NOMO-1 treated with dmso at 0.1 percent for 144 hours (cell line): ENCODE measurements around the gene PRR35.
"Not testable (repeated sequence)": the region's sequence is repeated elsewhere in the genome, so short reads cannot be mapped to it uniquely, and the experiment has no call there.

Source experiments
- DNase-seq: peaks from one replicate; lab custom pipeline; 2025; ENCODE audit not compliant: unreplicated experiment; lab: John Stamatoyannopoulos, UW

The PRR35 gene

DNA sequence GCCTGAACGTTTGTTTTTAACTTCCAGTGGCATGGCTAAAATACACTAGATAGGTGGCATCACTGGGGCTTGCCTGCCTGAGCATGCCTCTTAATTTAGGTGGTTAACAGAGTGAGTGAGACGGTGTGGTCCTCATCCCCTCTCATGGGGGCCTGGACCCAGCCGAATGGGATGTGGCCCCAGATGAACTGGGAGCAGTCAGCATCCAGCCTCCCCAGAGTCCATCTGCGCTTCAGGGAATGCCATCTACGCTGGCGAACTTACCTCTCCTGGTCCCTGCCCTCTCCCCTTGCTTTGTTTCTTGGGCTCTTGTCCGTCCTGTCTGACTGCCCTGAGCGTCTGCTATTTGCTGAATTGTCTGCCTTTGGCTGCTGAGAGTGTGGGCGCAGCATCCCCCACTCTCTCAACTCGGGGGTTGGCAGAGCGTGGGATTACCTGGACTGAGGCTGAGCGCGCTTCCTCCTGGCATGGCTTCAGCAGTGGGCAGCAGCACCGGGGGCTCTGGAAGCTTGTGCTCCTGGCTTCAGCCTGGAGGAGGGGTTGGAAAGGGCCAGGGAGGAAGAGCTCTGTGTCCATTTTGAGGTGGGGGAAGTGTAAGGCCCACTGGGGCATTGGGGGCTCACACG is 31.8 kb downstream of the PRR35 start:
- no peak for DNase-seq

- DNase-seq = peak; percentile 94
Measured at GRCh38 chr16:592518-593306, 32.5 kb downstream of the PRR35 start.

- no peak for DNase-seq
Measured at GRCh38 chr16:593406-593805, 33.2 kb downstream of the PRR35 start.

DNA sequence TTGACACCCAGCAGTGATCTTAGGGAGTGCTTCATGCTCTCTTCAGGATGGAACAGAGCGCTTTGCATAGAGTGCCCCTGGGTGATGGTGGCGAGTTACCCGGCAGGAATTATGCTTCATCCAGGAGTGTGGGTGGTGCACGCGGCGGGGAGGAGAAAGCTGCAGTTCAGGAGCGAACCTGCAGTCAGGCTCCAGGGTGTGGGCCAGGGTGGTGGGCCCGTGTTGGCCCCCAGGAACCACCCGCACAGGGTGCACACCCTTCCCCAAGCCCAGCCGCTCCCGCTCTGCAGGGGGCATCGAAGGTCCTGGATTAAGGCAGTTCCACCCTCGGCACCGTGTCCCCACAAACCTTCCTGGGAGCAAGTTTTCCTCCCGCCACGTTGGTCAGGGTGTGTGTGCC is 33.6 kb downstream of the PRR35 start:
- no peak for DNase-seq

- DNase-seq = no peak
Measured at GRCh38 chr16:595094-595528, 34.9 kb downstream of the PRR35 start.

DNA sequence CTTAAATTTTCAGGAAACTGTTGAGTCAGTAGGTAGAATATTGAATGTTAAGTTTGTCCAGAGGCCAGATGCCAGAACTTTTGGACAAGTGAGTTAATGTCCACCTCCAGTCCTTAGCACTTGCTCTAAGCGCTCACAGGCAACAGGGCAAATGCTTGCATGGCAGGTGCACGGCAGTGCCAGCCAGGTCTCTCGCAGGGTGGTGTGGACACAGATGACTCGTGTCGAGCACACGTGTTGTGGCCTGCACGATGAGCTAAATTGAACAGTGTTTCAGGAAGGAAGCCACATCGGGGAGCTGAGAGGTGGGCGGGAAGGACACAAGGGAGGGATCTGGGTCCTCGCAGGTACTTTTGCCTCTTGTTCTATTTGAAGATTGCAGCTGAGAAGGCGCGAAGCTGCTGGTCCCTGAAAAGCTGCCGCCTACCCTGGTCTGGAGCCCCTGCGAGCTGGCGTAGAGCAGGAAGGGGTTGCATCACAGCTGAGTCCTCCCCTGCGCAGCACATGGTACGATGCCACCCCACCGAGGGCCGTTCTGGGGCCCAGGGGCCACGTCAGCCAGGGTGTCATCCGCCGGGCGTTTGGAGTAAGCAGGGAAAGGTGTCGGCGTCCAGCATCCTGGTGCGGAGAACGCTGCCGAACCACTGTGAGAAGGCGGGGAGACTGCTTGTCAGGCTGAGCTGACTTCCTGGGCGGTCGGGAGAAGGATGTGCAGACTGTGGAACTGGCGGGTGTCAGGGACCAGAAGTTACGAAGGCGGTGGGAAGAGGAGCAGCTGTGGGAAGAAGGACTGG is 35.9 kb downstream of the PRR35 start:
- DNase-seq = no peak

- no peak for DNase-seq
Measured at GRCh38 chr16:596736-597060, 36.5 kb downstream of the PRR35 start.

DNA sequence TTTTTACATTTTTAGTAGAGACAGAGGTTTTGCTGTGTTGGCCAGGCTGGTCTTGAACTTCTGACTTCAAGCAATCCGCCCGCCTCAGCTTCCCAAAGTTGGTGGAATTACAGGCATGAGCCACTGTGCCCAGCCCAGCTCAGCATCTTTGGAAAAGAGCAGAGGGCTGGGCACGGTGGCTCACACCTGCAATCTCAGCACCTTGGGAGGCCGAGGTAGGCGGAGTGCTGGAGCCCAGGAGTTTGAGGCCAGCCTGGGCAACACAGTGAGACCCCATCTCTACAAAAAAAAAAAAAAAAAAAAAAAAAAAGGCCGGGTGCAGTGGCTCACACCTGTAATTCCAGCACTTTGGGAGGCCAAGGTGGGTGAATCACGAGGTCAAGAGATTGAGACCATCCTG is 37.5 kb downstream of the PRR35 start:
- not testable (repeated sequence) for DNase-seq

DNA sequence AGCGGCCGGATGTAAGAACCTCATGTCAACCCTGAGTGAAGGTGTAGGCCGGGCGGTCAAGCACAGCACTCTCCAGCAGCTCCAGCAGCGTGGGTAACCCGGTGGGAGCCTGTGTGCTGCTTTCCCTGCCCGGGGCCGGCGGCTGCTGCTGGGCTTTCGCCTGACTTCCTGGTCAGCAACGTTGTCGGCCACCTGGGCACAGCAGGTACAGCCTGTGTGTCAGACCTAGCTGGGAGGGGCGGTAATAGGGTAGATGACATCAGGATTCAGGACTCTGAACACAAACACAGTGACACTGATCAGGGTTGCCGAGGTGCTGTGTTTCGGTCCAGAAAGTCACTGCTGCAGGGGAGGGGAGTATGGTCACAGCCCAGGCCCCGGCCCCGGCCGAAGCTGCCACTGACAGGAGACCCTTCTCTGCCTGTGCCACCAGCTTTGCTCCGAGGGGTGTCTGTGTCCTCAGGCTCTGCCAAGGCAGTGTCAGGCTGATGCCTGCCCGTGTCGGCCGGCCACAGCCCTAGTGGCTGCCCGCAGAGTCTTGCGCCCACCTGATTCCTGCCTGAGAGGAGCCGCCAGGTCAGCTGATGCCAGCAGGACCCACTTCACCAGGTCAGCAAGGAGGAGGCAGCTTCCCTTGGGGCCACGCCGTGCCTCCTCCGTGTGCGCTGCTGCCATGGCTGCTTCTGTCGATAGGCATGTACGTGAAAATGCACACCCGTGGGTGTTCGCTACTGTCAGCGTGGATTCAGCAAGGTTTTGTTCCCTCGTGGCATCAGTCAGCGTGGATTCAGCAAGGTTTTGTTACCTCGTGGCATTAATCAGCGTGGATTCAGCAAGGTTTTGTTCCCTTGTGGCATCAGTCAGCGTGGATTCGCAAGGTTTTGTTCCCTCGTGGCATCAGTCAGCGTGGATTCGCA is 38.9 kb downstream of the PRR35 start:
- DNase-seq = no peak

- no peak for DNase-seq
Measured at GRCh38 chr16:600781-601180, 40.6 kb downstream of the PRR35 start.

GRCh38 chr16:603933-604332 is 43.7 kb downstream of the PRR35 start:
- DNase-seq = no peak

DNA sequence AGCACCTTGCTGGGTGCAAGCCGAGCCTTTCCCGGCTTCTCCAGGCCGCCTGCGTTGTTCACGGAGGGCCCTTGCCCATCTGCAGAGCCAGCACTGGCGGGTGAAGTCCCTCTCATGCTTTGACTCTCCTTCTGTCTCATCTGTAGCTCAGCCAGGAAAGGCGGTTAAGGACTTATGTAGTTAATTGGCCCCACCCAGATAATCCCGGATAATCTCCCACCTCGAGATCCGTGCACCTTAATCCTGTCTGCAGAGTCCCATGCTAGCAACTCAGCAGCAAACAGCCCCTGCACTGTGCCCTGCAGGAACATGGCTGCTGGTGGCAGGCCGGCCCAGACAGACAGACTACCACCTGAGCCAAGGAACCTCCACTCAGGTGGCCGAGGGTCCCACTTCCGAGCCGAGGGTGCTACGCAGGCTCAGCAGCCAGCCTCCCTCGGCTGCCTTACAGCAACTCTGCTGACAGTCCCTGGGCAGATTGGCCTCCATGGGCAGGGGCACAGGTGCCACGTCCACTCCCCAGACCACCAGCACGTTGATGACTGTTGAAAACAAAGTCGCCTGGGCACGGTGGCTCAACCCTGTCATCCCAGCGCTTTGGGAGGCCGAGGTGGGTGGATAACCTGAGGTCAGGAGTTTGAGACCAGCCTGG is 46.6 kb downstream of the PRR35 start:
- DNase-seq = no peak

DNA sequence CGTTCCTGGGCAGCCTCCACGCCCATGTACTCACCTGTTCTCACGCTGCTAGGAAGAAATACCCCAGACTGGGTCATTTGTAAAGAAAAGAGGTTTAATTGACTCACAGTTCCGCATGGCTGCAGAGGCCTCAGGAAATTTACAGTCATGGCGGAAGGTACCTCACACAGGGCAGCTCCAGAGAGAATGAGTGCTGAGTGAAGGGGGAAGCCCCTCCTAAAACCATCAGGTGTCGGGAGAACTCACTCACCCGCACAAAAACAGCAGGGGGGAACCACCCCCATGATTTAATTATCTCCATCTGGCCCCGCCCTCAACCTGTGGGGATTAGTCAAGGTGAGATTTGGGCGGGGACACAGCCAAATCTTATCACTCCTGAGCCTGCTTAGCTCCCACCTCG is 47.8 kb downstream of the PRR35 start:
- no peak for DNase-seq

GRCh38 chr16:609316-609715 is 49.1 kb downstream of the PRR35 start:
- no peak for DNase-seq

GRCh38 chr16:609984-610383 is 49.8 kb downstream of the PRR35 start:
- no peak for DNase-seq

GRCh38 chr16:610513-611381 is 50.6 kb downstream of the PRR35 start:
- no peak for DNase-seq

DNA sequence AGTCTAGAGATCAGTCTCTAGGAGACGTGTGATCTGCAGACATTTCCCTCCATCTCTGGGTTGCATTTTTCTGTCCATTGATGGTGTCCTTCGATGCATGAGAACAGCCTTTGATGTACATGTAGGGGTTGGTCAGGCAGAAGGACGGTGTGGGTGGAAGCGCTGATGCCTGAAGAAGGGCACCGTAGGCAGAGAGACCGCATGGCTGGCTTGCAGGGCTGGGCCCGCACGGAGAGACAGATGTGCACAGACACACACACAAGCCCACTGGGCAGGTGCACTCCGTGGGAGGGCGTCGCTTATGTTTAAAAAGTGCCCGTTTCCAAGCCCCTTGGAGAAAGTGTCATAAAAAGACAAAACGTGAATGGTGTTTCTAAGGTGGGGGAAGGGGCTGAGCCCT is 54.9 kb downstream of the PRR35 start:
- DNase-seq = no peak
